Endothelial cell (in vitro differentiated cells): ENCODE results near the gene NDFIP1. TPM values are rescaled to one million over a fixed set of nuclear protein-coding genes. Genes with fewer than 3 reads are reported as not detected.
A peak's percentile ranks its signal among the peaks of the same experiment; 100 is the strongest.

Experiments
- DNase-seq: peaks from one replicate; pipeline ENCODE4 v3.0.0; 2021; ENCODE audit warnings: low spot score
- H3K27ac Mint-ChIP-seq: one replicate; pipeline ENCODE4 v1.8.0; 2021; ENCODE audit warnings: mixed read lengths, inconsistent platforms; ENCODE audit not compliant: unreplicated experiment
- H3K27me3 Mint-ChIP-seq: one replicate; pipeline ENCODE4 v1.8.0; 2021; ENCODE audit warnings: mild to moderate bottlenecking, moderate library complexity, mixed read lengths, inconsistent platforms; ENCODE audit not compliant: unreplicated experiment
- H3K36me3 Mint-ChIP-seq: one replicate; pipeline ENCODE4 v1.8.0; 2021; ENCODE audit warnings: mild to moderate bottlenecking, low read depth, mixed read lengths, inconsistent platforms; ENCODE audit not compliant: unreplicated experiment
- H3K4me1 Mint-ChIP-seq: one replicate; pipeline ENCODE4 v1.8.0; 2021; ENCODE audit warnings: mild to moderate bottlenecking, mixed read lengths, inconsistent platforms; ENCODE audit not compliant: unreplicated experiment
- H3K4me3 Mint-ChIP-seq: one replicate; pipeline ENCODE4 v1.8.0; 2021; ENCODE audit warnings: mild to moderate bottlenecking, mixed read lengths, inconsistent platforms; ENCODE audit not compliant: unreplicated experiment
- H3K9me3 Mint-ChIP-seq: one replicate; pipeline ENCODE4 v1.8.0; 2021; ENCODE audit warnings: mixed read lengths, inconsistent platforms; ENCODE audit not compliant: unreplicated experiment
- total RNA-seq: library from RNA; stranded (reverse); fragmentation: NEBNext Ultra II Directional; extraction: Animal tissue kit (Norgen Biotek cat#: 25700); gene quantifications from one replicate; pipeline ENCODE4 v1.2.1, GENCODE V29; 2021; ENCODE audit not compliant: unreplicated experiment
- TF ChIP-seq, protein P1 (sequence below): fragments of 200-600 bp; sonication (generic); IDR thresholded peaks from one replicate; pipeline ENCODE4 v1.5.0; 2021; ENCODE audit warnings: antibody characterized with exemption; ENCODE audit not compliant: unreplicated experiment

Gene NDFIP1
- total RNA-seq, 1 donor from 2014 or later: 34.8 TPM

DNA sequence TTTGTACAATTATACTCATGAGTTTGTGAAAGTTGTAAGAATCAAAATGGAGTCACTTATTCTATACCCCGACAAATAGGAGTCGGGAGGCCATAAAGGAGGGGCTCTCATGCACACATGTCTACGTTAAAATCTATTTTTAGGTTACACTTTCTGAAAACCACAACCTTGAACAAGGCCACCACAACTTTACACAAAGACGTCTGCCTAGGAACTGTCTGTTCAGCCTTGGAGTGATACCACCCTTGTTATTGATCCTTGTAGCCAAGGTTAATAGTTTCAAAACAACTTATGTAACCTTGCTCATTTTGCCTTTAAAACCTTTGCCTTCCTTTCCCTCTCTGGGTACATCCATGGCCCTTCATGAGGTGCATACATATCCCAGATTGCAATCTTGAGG is 4.1 kb upstream of the NDFIP1 start:
- Mint-ChIP-seq H3K36me3 (peaks cover 3% of the 10 kb centered on the region), H3K4me1 (peaks cover 7% of the 10 kb centered on the region), H3K27ac (no peak overlapping the region), H3K4me3 (no peak overlapping the region), H3K9me3 (no peaks in the 10 kb centered on the region), H3K27me3 (peaks cover 3% of the 10 kb centered on the region)
- TF ChIP-seq, protein P1, sequence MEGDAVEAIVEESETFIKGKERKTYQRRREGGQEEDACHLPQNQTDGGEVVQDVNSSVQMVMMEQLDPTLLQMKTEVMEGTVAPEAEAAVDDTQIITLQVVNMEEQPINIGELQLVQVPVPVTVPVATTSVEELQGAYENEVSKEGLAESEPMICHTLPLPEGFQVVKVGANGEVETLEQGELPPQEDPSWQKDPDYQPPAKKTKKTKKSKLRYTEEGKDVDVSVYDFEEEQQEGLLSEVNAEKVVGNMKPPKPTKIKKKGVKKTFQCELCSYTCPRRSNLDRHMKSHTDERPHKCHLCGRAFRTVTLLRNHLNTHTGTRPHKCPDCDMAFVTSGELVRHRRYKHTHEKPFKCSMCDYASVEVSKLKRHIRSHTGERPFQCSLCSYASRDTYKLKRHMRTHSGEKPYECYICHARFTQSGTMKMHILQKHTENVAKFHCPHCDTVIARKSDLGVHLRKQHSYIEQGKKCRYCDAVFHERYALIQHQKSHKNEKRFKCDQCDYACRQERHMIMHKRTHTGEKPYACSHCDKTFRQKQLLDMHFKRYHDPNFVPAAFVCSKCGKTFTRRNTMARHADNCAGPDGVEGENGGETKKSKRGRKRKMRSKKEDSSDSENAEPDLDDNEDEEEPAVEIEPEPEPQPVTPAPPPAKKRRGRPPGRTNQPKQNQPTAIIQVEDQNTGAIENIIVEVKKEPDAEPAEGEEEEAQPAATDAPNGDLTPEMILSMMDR: no peak
- DNase-seq: no peak

DNA sequence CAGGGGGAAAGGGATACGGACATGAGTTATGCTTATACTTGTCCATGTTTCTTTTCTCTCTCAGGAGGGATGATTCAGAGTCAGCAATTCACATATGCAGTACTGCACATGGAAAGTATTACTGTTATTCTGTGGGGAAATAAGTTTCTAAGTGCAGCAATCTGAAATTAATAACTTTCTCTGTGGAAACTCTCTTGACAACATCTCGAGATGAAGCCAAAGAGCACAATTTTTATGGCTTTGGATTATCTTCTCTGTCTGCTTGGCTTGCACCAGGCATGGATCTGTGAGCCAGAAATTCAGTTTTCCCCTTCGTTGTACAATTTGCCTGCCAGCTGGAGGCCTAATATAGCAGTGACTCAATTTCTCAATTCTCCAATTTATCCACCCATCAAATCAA is 2.5 kb upstream of the NDFIP1 start:
- H3K27me3 Mint-ChIP-seq: no peaks in the 10 kb centered on the region
- no peak overlapping the region for H3K4me3 Mint-ChIP-seq
- DNase-seq: no peak
- TF ChIP-seq, protein P1: no peak
- H3K36me3 Mint-ChIP-seq: peaks cover 3% of the 10 kb centered on the region
- no peak overlapping the region for H3K27ac Mint-ChIP-seq
- no peaks in the 10 kb centered on the region for H3K9me3 Mint-ChIP-seq
- H3K4me1 Mint-ChIP-seq: peaks cover 14% of the 10 kb centered on the region

DNA sequence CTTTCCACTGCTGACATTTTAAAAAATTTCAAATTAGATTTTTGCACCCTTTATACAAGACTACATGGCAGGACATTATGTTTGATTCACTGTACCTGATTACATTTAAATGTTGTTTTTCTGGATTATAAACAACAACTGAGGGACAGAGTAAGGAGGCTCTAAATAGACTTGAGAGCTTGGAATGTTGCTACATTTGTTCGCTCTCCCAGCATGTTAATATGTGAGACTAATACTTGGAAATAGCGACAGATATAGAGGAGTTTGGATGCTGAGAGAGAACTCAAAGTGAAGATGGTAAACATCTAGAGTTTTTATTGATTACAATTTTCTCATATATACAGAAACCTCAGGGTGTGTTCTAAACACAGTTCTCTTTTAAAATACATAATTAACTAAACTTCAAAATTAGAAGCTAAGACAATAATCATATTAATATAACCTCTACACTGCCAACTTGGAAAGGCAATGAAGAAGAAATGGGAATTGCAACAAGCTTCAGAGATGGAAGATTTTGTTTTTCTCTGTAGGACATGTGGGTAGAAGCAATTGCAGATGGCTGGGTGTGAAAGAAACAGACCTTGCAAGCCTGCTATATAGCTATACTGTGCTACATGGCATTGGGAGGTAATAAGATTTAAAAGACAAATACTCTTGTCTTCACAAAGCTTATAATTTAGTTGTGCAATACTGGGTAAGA is 1.4 kb upstream of the NDFIP1 start:
- TF ChIP-seq, protein P1: no peak
- H3K4me1 Mint-ChIP-seq: peaks cover 14% of the 10 kb centered on the region
- H3K9me3 Mint-ChIP-seq: no peaks in the 10 kb centered on the region
- peaks cover 3% of the 10 kb centered on the region for H3K36me3 Mint-ChIP-seq
- H3K27ac Mint-ChIP-seq: no peak overlapping the region
- H3K27me3 Mint-ChIP-seq: no peaks in the 10 kb centered on the region
- DNase-seq: no peak
- peak overlapping the region; percentile 91 for H3K4me3 Mint-ChIP-seq

DNA sequence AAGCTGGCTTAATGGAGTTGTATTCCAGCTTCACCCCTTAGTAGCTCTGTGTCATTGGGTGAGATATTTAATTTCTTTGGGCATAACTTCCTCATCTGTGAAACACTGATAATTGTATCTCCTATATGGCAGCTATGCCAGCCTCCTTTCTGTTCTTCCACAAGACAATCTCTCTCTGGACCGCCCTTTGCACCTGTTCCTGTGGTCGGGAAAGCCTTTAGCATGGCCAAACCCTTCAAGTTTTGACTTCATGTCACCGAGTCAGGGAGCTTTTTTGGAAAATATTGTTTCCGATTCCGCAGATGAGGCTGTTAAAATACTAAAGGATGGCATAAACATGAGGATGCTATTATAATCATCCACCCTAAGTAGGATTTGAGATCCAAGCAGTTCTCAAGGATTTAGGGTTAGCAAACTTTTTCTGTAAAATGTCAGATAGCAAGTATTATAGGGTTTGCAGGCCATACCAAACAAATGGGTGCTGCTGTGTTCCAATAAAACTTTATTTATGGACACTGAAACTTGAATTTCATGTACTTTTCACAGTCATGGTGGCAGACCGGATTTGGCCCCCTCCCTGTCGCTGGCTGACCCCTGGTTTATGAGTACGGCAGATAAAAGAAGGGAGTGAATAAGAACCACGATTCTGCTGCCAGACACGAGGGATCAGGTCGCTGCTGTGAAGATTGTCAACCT is 695 bp upstream of the NDFIP1 start:
- Mint-ChIP-seq H3K27me3 (no peaks in the 10 kb centered on the region), H3K9me3 (no peaks in the 10 kb centered on the region), H3K4me3 (peak overlapping the region; percentile 91), H3K27ac (peak overlapping the region; percentile 74), H3K36me3 (peaks cover 3% of the 10 kb centered on the region), H3K4me1 (peaks cover 14% of the 10 kb centered on the region)
- TF ChIP-seq, protein P1: no peak
- DNase-seq: no peak
